K562 (cell line): ENCODE results near the gene DOCK3.

Experiments used
- CREB1 ChIP-seq, 2 experiments: sonication (generic) in 1 of 2; formaldehyde crosslinking in 1 of 2; IDR thresholded peaks; 2 replicates each; pipeline versions ENCODE4 v1.6.1 to v1.8.0; 2012 to 2022; ENCODE audit warnings: inconsistent platforms in 1 of 2, mild to moderate bottlenecking in 1 of 2, missing genetic modification reagents in 1 of 2, moderate library complexity in 1 of 2
- FOXJ2 ChIP-seq: fragments of 200-800 bp; sonication (Bioruptor generic); IDR thresholded peaks from 2 replicates; pipeline ENCODE4 v1.6.1; 2016; ENCODE audit warnings: missing genetic modification characterization, missing compliant biosample characterization
- KDM1A ChIP-seq, 2 experiments: fragments of 450-650 bp; IDR thresholded peaks; 2 replicates each; pipeline ENCODE4 v1.6.1; 2016; ENCODE audit warnings: mild to moderate bottlenecking in 2 of 2
- MEF2A ChIP-seq: IDR thresholded peaks from 2 replicates; pipeline ENCODE4 v1.6.1; 2011; ENCODE audit warnings: low read depth, mild to moderate bottlenecking, low read length, moderate library complexity; ENCODE audit not compliant: control insufficient read depth
- NFYB ChIP-seq: IDR thresholded peaks from 2 replicates; pipeline ENCODE4 v1.6.1; 2011; ENCODE audit warnings: mild to moderate bottlenecking, moderate library complexity; ENCODE audit not compliant: insufficient read length; ENCODE audit errors: extremely low read depth
- NRF1 ChIP-seq, 2 experiments: fragments of 450-650 bp; IDR thresholded peaks in 1 of 2; conservative IDR thresholded peaks in 1 of 2; 2 replicates each; pipeline ENCODE4 v1.6.1; 2014; ENCODE audit warnings: mild to moderate bottlenecking in 2 of 2
- POLR2A ChIP-seq: fragments of 450-650 bp; conservative IDR thresholded peaks from 2 replicates; pipeline ENCODE4 v1.6.1; 2016
- SAFB2 ChIP-seq: fragments of 200-400 bp; formaldehyde crosslinking; IDR thresholded peaks from 2 replicates; pipeline ENCODE4 v1.6.1; 2018; ENCODE audit warnings: borderline replicate concordance, low read length, low read depth, moderate library complexity; ENCODE audit not compliant: severe bottlenecking
- TCF7 ChIP-seq: sonication (generic); IDR thresholded peaks from 2 replicates; pipeline ENCODE4 v1.6.1; 2016; ENCODE audit warnings: antibody characterized with exemption, borderline replicate concordance
- UBTF ChIP-seq, 2 experiments: IDR thresholded peaks; 2 replicates each; pipeline ENCODE4 v1.6.1; 2012; ENCODE audit warnings: improper control_type of control experiment in 2 of 2, low read depth in 2 of 2, low read length in 2 of 2, borderline replicate concordance in 1 of 2
- TF ChIP-seq, protein P1 (sequence below), 3 experiments: IDR thresholded peaks in 2 of 3; conservative IDR thresholded peaks in 1 of 3; 2 replicates each; pipeline ENCODE4 v1.5.1; 2011 to 2012; ENCODE audit warnings: low read length in 3 of 3, mild to moderate bottlenecking in 3 of 3, control low read depth in 2 of 3, improper control_type of control experiment in 1 of 3, inconsistent platforms in 1 of 3, low read depth in 1 of 3, mixed read lengths in 1 of 3, moderate library complexity in 1 of 3; ENCODE audit not compliant: insufficient read depth in 2 of 3
- TF ChIP-seq, protein P2 (sequence below), 2 experiments: fragments of 450-650 bp; formaldehyde crosslinking in 1 of 2; IDR thresholded peaks; 2 replicates each; pipeline versions ENCODE4 v1.4.0 to v1.6.1; 2014 to 2020; ENCODE audit warnings: mild to moderate bottlenecking in 2 of 2, borderline replicate concordance in 1 of 2, low read depth in 1 of 2
- TF ChIP-seq, protein P3 (sequence below): fragments of 250-450 bp; sonication (Bioruptor Pico); IDR thresholded peaks from 2 replicates; pipeline ENCODE4 v1.4.0; 2020; ENCODE audit warnings: mild to moderate bottlenecking, moderate library complexity
- TF ChIP-seq, protein P4 (sequence below): IDR thresholded peaks from 3 replicates; pipeline ENCODE4 v1.6.1; 2011; ENCODE audit warnings: borderline replicate concordance, mild to moderate bottlenecking, moderate library complexity; ENCODE audit not compliant: insufficient read length; ENCODE audit errors: extremely low read depth

DNA sequence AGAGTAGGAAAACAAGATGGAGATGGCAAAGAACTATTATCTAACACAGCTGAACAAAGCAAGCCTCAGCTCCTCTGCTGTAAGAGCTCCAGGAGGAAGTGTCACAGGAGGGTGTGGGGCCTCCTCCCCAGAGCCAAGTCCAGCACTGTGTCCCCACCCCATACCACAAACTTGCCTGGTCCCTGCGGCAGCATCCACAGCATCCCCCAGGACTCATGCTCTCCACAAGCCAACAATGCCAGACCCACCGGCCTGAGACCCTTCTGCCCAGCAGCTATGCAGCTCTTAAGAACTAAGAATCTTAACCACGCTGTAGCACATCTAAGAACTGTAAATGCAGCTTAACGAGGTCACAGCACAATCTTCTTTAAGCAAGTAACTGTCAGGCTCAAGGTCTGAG is 725.4 kb downstream of the DOCK3 start:
- TF ChIP-seq, protein P1, sequence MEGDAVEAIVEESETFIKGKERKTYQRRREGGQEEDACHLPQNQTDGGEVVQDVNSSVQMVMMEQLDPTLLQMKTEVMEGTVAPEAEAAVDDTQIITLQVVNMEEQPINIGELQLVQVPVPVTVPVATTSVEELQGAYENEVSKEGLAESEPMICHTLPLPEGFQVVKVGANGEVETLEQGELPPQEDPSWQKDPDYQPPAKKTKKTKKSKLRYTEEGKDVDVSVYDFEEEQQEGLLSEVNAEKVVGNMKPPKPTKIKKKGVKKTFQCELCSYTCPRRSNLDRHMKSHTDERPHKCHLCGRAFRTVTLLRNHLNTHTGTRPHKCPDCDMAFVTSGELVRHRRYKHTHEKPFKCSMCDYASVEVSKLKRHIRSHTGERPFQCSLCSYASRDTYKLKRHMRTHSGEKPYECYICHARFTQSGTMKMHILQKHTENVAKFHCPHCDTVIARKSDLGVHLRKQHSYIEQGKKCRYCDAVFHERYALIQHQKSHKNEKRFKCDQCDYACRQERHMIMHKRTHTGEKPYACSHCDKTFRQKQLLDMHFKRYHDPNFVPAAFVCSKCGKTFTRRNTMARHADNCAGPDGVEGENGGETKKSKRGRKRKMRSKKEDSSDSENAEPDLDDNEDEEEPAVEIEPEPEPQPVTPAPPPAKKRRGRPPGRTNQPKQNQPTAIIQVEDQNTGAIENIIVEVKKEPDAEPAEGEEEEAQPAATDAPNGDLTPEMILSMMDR (IDR thresholded peaks at IDR 0.05 in 2 of 3, conservative IDR thresholded peaks at IDR 0.05 in 1 of 3; ENCODE audit: insufficient read depth in 2 of 3, low read depth in 1 of 3, low read length in 3 of 3): no peak
- TF ChIP-seq UBTF (IDR thresholded peaks at IDR 0.05; ENCODE audit: borderline replicate concordance in 1 of 2, low read depth in 2 of 2, low read length in 2 of 2): no peak
- TF ChIP-seq TCF7: no peak
- TF ChIP-seq POLR2A: no peak
- TF ChIP-seq CREB1 (IDR thresholded peaks at IDR 0.05): no peak
- TF ChIP-seq CREB1 (CRISPR knock-in tag; IDR thresholded peaks at IDR 0.05): no peak
- TF ChIP-seq SAFB2: no peak
- TF ChIP-seq NFYB: no peak
- TF ChIP-seq FOXJ2 (tag): no peak
- no peak for TF ChIP-seq MEF2A
- TF ChIP-seq, protein P2, sequence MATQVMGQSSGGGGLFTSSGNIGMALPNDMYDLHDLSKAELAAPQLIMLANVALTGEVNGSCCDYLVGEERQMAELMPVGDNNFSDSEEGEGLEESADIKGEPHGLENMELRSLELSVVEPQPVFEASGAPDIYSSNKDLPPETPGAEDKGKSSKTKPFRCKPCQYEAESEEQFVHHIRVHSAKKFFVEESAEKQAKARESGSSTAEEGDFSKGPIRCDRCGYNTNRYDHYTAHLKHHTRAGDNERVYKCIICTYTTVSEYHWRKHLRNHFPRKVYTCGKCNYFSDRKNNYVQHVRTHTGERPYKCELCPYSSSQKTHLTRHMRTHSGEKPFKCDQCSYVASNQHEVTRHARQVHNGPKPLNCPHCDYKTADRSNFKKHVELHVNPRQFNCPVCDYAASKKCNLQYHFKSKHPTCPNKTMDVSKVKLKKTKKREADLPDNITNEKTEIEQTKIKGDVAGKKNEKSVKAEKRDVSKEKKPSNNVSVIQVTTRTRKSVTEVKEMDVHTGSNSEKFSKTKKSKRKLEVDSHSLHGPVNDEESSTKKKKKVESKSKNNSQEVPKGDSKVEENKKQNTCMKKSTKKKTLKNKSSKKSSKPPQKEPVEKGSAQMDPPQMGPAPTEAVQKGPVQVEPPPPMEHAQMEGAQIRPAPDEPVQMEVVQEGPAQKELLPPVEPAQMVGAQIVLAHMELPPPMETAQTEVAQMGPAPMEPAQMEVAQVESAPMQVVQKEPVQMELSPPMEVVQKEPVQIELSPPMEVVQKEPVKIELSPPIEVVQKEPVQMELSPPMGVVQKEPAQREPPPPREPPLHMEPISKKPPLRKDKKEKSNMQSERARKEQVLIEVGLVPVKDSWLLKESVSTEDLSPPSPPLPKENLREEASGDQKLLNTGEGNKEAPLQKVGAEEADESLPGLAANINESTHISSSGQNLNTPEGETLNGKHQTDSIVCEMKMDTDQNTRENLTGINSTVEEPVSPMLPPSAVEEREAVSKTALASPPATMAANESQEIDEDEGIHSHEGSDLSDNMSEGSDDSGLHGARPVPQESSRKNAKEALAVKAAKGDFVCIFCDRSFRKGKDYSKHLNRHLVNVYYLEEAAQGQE (IDR thresholded peaks at IDR 0.05; ENCODE audit: borderline replicate concordance): no peak
- TF ChIP-seq, protein P2 (CRISPR knock-in tag; IDR thresholded peaks at IDR 0.05; ENCODE audit: low read depth): no peak
- TF ChIP-seq, protein P3, sequence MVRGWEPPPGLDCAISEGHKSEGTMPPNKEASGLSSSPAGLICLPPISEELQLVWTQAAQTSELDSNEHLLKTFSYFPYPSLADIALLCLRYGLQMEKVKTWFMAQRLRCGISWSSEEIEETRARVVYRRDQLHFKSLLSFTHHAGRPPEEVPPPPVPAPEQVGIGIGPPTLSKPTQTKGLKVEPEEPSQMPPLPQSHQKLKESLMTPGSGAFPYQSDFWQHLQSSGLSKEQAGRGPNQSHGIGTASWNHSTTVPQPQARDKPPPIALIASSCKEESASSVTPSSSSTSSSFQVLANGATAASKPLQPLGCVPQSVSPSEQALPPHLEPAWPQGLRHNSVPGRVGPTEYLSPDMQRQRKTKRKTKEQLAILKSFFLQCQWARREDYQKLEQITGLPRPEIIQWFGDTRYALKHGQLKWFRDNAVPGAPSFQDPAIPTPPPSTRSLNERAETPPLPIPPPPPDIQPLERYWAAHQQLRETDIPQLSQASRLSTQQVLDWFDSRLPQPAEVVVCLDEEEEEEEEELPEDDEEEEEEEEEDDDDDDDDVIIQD (CRISPR knock-in tag): no peak
- TF ChIP-seq, protein P4, sequence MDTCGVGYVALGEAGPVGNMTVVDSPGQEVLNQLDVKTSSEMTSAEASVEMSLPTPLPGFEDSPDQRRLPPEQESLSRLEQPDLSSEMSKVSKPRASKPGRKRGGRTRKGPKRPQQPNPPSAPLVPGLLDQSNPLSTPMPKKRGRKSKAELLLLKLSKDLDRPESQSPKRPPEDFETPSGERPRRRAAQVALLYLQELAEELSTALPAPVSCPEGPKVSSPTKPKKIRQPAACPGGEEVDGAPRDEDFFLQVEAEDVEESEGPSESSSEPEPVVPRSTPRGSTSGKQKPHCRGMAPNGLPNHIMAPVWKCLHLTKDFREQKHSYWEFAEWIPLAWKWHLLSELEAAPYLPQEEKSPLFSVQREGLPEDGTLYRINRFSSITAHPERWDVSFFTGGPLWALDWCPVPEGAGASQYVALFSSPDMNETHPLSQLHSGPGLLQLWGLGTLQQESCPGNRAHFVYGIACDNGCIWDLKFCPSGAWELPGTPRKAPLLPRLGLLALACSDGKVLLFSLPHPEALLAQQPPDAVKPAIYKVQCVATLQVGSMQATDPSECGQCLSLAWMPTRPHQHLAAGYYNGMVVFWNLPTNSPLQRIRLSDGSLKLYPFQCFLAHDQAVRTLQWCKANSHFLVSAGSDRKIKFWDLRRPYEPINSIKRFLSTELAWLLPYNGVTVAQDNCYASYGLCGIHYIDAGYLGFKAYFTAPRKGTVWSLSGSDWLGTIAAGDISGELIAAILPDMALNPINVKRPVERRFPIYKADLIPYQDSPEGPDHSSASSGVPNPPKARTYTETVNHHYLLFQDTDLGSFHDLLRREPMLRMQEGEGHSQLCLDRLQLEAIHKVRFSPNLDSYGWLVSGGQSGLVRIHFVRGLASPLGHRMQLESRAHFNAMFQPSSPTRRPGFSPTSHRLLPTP: no peak
- TF ChIP-seq KDM1A (IDR thresholded peaks at IDR 0.05): no peak
- TF ChIP-seq NRF1 (conservative IDR thresholded peaks at IDR 0.05 in 1 of 2, IDR thresholded peaks at IDR 0.05 in 1 of 2): no peak
